GM12878 (cell line): ENCODE measurements around the gene RAB7B. TPM values are rescaled to one million over a fixed set of nuclear protein-coding genes. Genes with fewer than 3 reads are reported as not detected.

Experiments
- ATAC-seq: fragments of 200-7000 bp; cut with Tn5 transposase; 3 replicates; pipeline ENCODE4 v1.9.1; 2020; ENCODE audit warnings: mild to moderate bottlenecking, moderate library complexity
- BruUV-seq: library from RNA; stranded (reverse); fragments of 400-500 nt; replicated peaks from 2 replicates; lab custom pipeline; 2021; lab: Mats Ljungman, UMichigan
- CTCF ChIA-PET: fragments of 300-600 bp; sonication (Branson Sonifier 250); formaldehyde crosslinking; extraction: SDS; loops from one replicate; lab custom pipeline; 2021; ENCODE audit warnings: inconsistent platforms; lab: Yijun Ruan, JAX
- POLR2A ChIA-PET: fragments of 350-600 bp; formaldehyde crosslinking; extraction: SDS; loops from one replicate; lab custom pipeline; 2021; ENCODE audit warnings: inconsistent platforms; lab: Charles Lee
- RAD21 ChIA-PET: fragments of 300-600 bp; sonication (Branson Sonifier 250); formaldehyde crosslinking; loops from one replicate; lab custom pipeline; 2023; ENCODE audit warnings: antibody characterized with exemption; ENCODE audit not compliant: unreplicated experiment; lab: Charles Lee
- SMC1A ChIA-PET: fragments of 300-600 bp; sonication (Branson Sonifier 250); formaldehyde crosslinking; loops from one replicate; lab custom pipeline; 2023; ENCODE audit not compliant: unreplicated experiment, uncharacterized antibody; lab: Charles Lee
- DNase-seq: peaks from one replicate; pipeline ENCODE4 v3.0.0-alpha.2; 2011; ENCODE audit warnings: low read depth, low spot score
- FAIRE-seq: peaks from 3 replicates; lab custom pipeline; 2011; peaks lifted over from hg19 to GRCh38; lab: Jason Lieb, UNC
- H2AFZ ChIP-seq: 2 replicates; pipeline ENCODE4 v1.6.0; 2011; ENCODE audit warnings: low read depth, low read length, control low read depth; ENCODE audit not compliant: control insufficient read depth
- H3K27ac ChIP-seq: 2 replicates; pipeline ENCODE4 v1.5.1; 2011; ENCODE audit warnings: control low read depth; ENCODE audit not compliant: control insufficient read depth, insufficient read depth
- H3K27me3 ChIP-seq, 2 experiments: replicated peaks in 1 of 2; 2 replicates each; pipeline versions ENCODE4 v1.6.0 to v1.6.1; 2011; ENCODE audit warnings: low read length in 1 of 2; ENCODE audit not compliant: control insufficient read depth in 2 of 2, insufficient read depth in 2 of 2
- H3K36me3 ChIP-seq, 2 experiments: 2 replicates each; pipeline ENCODE4 v1.5.1; 2011; ENCODE audit warnings: low read length in 1 of 2; ENCODE audit not compliant: control insufficient read depth in 2 of 2, insufficient read depth in 2 of 2
- H3K4me1 ChIP-seq: 2 replicates; pipeline ENCODE4 v1.6.1; 2011; ENCODE audit warnings: mild to moderate bottlenecking, low read length, moderate library complexity, mixed read lengths; ENCODE audit not compliant: control insufficient read depth, insufficient read depth
- H3K4me2 ChIP-seq: 2 replicates; pipeline ENCODE4 v1.6.0; 2011; ENCODE audit warnings: control low read depth; ENCODE audit not compliant: control insufficient read depth, insufficient read depth
- H3K4me3 ChIP-seq: fragments of 200-600 bp; sonication (generic); 2 replicates; pipeline ENCODE4 v1.5.1; 2016
- H3K79me2 ChIP-seq: 2 replicates; pipeline ENCODE4 v1.6.0; 2011; ENCODE audit warnings: low read length; ENCODE audit not compliant: control insufficient read depth, insufficient read depth
- H3K9ac ChIP-seq: 2 replicates; pipeline ENCODE4 v1.8.0; 2011; ENCODE audit warnings: low read length, control low read depth, mixed read lengths; ENCODE audit not compliant: control insufficient read depth, insufficient read depth
- H3K9me3 ChIP-seq: replicated peaks from 3 replicates; pipeline ENCODE4 v1.5.1; 2011; ENCODE audit warnings: mild to moderate bottlenecking, low read length; ENCODE audit not compliant: control insufficient read depth, insufficient read depth
- H4K20me1 ChIP-seq: 2 replicates; pipeline ENCODE4 v1.6.0; 2011; ENCODE audit not compliant: control insufficient read depth, insufficient read depth
- CBX5 ChIP-seq: sonication (generic); IDR thresholded peaks from 2 replicates; pipeline ENCODE4 v1.6.1; 2016; ENCODE audit warnings: low read depth, moderate library complexity, mild to moderate bottlenecking, inconsistent platforms
- HDAC6 ChIP-seq: fragments of 200-600 bp; sonication (generic); IDR thresholded peaks from one replicate; pipeline ENCODE4 v1.8.0; 2017; ENCODE audit warnings: antibody characterized with exemption; ENCODE audit not compliant: unreplicated experiment
- MYB ChIP-seq: fragments of 150-350 bp; IDR thresholded peaks from 2 replicates; pipeline ENCODE4 v1.6.1; 2014; ENCODE audit warnings: mild to moderate bottlenecking, low read depth, low read length, borderline replicate concordance
- RBBP5 ChIP-seq: fragments of 200-600 bp; sonication (generic); conservative IDR thresholded peaks from 2 replicates; pipeline ENCODE4 v1.6.1; 2016
- ZNF217 ChIP-seq: fragments of 450-650 bp; IDR thresholded peaks from 2 replicates; pipeline ENCODE4 v1.6.1; 2017; ENCODE audit warnings: antibody characterized with exemption, mild to moderate bottlenecking
- WGBS: methylation state at CpG from one replicate; pipeline ENCODE4 v1.1.6; 2016; ENCODE audit warnings: low lambda C conversion rate; ENCODE audit not compliant: insufficient replicate concordance, insufficient coverage; ENCODE audit errors: missing lambda C conversion rate; 5-methylcytosine and 5-hydroxymethylcytosine counted together
- in situ Hi-C: fragments of 300-500 bp; cut with MboI; formaldehyde crosslinking; loops from 9 replicates; pipeline ENCODE4 v1.14.3; 2018; ENCODE audit warnings: mixed read lengths
- intact Hi-C: fragments of 100-400 bp; cut with micrococcal nuclease; formaldehyde crosslinking; loops from one replicate; pipeline ENCODE4 v1.14.2; 2022; ENCODE audit not compliant: unreplicated experiment
- polyA plus RNA-seq, 11 experiments: library from polyadenylated mRNA; depleted of rRNA in 4 of 11; unstranded in 6 of 11; stranded (reverse) in 5 of 11; fragments of >200 nt; fragmentation: Nextera tagmentation in 4 of 11; fragmentation: Illumina TruSeq in 1 of 11; extraction: Ambion mirVana in 4 of 11; extraction: Trizol in 1 of 11; gene quantifications; 1 replicate in 1 of 11; 2 replicates in 10 of 11; pipeline versions ENCODE4 v1.2.1 to v1.2.3, GENCODE V29; 2011 to 2016; ENCODE audit warnings: inconsistent platforms in 2 of 11, missing spikeins in 2 of 11, low read depth in 1 of 11
- total RNA-seq, 4 experiments: library from RNA; depleted of rRNA in 3 of 4; stranded (reverse); fragments of >200 nt in 3 of 4; fragmentation: Illumina TruSeq in 1 of 4; extraction: Trizol in 1 of 4; gene quantifications; 2 replicates each; pipeline versions ENCODE4 v1.2.1 to v1.2.3, GENCODE V29; 2013 to 2021

Gene RAB7B
- total and polyA plus RNA-seq, 10 of the 15 experiments (the other 5 are each of a cell fraction or from before 2014, with no cell fraction given), result 0.09 TPM; not detected in 9

- intact Hi-C loops, result no loop called here
- no peak overlapping the region for H2AFZ ChIP-seq
- no peak for TF ChIP-seq MYB
- no peak for TF ChIP-seq CBX5
- no peak for TF ChIP-seq ZNF217
- no peak for TF ChIP-seq HDAC6
- no peak for TF ChIP-seq RBBP5
- no peaks in the 10 kb centered on the region; a peak in 1 of 4 replicates for H3K27me3 ChIP-seq
- peak overlapping the region; percentile 15; the same call in 1 of the 2 replicates for H3K27ac ChIP-seq
- DNase-seq (no peak), ATAC-seq (no peak), FAIRE-seq (no peak)
- ChIA-PET CTCF (interaction anchor here (0.7 to 3.0 kb wide), 9 partner anchors 7 to 571 kb away, joined by 3 to 20 read pairs (median 4); no protein-coding TSS in a partner anchor), POLR2A (interaction anchor here (0.8 kb wide), 1 partner anchor 8 kb away, joined by 5 read pairs; no protein-coding TSS in a partner anchor), RAD21 (interaction anchor here (0.6 to 2.5 kb wide), 10 partner anchors 8 to 325 kb away, joined by 3 to 13 read pairs (median 4); no protein-coding TSS in a partner anchor), SMC1A (interaction anchor here (0.9 to 3.6 kb wide), 6 partner anchors 8 to 379 kb away, joined by 3 to 19 read pairs (median 10); no protein-coding TSS in a partner anchor)
- WGBS, result 98% methylated on average over 9 of the region's 9 CpGs
- peak overlapping the region; percentile 12; the same call in 1 of the 2 replicates for H3K9ac ChIP-seq
- BruUV-seq, result no TSS peak
- H3K79me2 ChIP-seq, result peaks cover 15% of the 10 kb centered on the region
- H3K4me1 ChIP-seq, result peaks cover 45% of the 10 kb centered on the region
- in situ Hi-C loops, result no loop called here
- no peak overlapping the region for H3K4me3 ChIP-seq
- peaks cover 3% of the 10 kb centered on the region; the same call in 2 of the 3 replicates for H3K9me3 ChIP-seq
- no peak overlapping the region for H3K4me2 ChIP-seq
- no peaks in the 10 kb centered on the region for H3K36me3 ChIP-seq
- H4K20me1 ChIP-seq, result no peaks in the 10 kb centered on the region
Measured at GRCh38 chr1:206037581-206037980, 34.4 kb upstream of the RAB7B start.
